Heart left ventricle (tissue), 13 donors: ENCODE data around the gene ADPRHL1.

Experiments
- CTCF ChIP-seq, 12 donors: fragments of 200-600 bp; sonication (generic) in 4 of 12; IDR thresholded peaks; one replicate each; pipeline versions ENCODE4 v1.5.0 to v1.8.0; 2018 to 2022; ENCODE audit warnings: antibody characterized with exemption in 12 of 12, mild to moderate bottlenecking in 5 of 12
- POLR2A ChIP-seq, 2 donors: fragments of 450-650 bp; IDR thresholded peaks; one replicate each; pipeline ENCODE4 v1.6.1; 2017; ENCODE audit warnings: antibody characterized with exemption in 2 of 2, mild to moderate bottlenecking in 2 of 2, moderate library complexity in 2 of 2
- donor health status: ischemic (EF 13 %, LVEDD 7.1; RV severe dilation, severe dysfunction).
- donor health status: DM: no; HTN: yes; CAD: no.
- donor health status: DM: no; HTN: no; CAD: no.
- donor health status: ischemic (EF 25% LVEDD 6.9; RV normal size, moderate dysfunction).
- donor health status: ischemic (EF 25% LVEDD 5.7; RV mildly dilated, moderate dysfunction).
- donor health status: ischemic (EF 35%, LVEDD 5.7; RV mildly dilated, moderate dysfunction).
- donor health status: nonischemic (EF 11% LVEDD 7.7; RV severe dilation, severe dysfunction).
- donor health status: DM: yes; HTN: yes; CAD: no.
- donor health status: PGD.
- donor health status: ischemic (EF 29% LVEDD 5.4; RV normal size, mild dysfunction).
- donor health status: nonischemic (EF 23%, LVEDD 6.1; RV moderate dilation, normal function).

- TF ChIP-seq POLR2A (IDR thresholded peaks at IDR 0.05): no peak
- no peak for TF ChIP-seq CTCF (IDR thresholded peaks at IDR 0.05)
Observed at GRCh38 chr13:113456116-113456702, 2.9 kb upstream of the ADPRHL1 start.
